ENCODE measurements around the gene CSK. TPM values are rescaled to one million over a fixed set of nuclear protein-coding genes. Genes with fewer than 3 reads are reported as not detected.

Gene CSK
- total RNA-seq (2022; extraction: Qiagen RNA extraction; ENCODE audit: low read depth) = 47.1 to 73.2 TPM (median 65.0 TPM) in 5 replicates

DNA sequence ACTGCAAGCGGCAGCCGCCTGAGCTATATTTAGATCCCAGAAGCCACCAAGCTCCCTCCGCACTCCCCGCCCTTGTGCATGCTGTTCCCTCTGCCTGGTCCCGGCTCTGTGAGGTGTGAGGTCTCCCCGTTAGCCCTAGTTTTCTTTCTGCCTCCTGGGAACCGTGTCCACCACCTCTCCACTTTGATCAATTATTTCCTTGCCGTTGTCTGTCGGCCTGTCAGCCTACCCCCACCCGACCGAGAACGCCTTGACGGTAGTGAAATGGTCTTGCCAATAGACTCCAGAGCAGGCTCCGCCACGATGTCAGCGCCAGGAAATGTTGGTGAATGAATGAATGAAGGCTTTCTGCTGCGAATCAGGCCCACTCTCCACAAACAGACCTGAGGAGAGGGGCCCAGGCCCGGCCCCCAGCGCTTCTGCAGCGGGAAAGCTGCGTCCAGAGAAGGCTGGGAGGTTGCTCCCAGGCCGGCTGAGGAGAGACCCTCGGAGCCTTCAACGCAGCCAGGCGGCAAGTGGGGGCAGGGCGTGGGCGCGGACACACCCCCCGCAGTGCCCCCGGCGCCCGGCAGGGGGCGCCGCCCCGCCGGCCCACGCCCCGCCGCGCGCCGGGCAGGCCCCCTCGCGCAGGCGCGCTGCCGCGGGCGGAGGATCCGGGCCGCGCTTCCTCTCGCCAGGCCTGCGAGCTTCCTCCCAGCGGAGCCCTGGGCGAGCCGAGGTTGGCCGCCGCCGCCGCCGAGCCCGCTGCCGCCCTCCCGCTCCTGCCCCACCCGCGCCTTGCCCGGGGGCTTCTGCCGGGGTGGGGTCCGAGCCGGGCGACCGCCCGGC is at the start of gene CSK:
CSK (plus strand) TSS at position 650 of the 828 bp plus-strand sequence. CDS start 16,218 bp downstream, outside the sequence.

DNA sequence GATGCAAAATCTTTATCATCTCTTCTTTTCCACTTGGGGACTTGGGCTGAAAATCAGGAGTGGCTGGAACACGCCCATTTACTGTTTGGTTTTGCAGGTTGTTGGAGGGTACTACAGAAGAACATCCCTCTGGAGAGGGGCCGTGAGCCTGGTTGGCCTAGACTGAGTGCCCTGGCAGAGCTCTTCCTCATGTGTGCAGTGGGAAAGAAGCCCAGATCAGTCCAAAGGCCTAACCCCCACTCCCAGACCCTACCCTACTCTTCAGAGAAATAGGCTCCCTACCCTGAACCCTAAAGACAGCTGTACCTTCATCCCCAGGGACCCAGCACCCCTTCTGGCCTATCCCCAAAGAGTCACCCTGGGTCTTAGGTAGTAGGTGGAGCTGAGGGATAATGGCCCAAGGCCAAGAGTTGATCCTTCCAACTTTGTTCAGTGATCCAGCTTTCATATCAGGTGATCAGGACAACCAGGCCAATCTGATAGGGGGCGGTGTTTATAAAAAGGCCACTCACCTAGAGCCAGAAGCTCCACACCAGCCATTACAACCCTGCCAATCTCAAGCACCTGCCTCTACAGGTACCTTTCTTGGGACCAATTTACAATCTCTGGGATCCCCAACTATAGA is 33.4 kb upstream of the CSK start, which contains the start of gene CYP1A2:
CYP1A2 (plus strand) TSS at position 524 of the 625 bp plus-strand sequence. CDS start 894 bp downstream, outside the sequence.

DNA sequence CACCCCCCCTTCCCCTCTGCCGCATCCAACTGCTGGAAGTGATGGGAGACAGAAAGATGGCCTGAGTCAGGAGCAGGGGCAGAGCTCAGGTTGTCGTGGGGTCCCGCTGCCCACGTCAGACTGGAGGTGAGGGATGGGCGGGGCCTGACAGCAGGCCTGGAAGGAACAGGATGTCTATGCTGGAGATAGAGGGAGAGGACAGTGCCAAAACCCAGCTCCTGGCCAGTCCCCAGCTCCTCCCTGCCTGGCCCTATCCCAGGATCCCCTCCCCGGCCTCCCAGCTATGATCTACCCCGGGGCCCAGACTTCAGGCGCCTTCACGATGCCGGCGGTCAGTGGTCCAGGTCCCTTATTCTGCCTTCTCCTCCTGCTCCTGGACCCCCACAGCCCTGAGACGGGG is 30.7 kb downstream of the CSK start, which contains the start of gene LMAN1L:
LMAN1L (plus strand) TSS at position 303 of the 400 bp plus-strand sequence; CDS start at position 323, 20 bp downstream.

DNA sequence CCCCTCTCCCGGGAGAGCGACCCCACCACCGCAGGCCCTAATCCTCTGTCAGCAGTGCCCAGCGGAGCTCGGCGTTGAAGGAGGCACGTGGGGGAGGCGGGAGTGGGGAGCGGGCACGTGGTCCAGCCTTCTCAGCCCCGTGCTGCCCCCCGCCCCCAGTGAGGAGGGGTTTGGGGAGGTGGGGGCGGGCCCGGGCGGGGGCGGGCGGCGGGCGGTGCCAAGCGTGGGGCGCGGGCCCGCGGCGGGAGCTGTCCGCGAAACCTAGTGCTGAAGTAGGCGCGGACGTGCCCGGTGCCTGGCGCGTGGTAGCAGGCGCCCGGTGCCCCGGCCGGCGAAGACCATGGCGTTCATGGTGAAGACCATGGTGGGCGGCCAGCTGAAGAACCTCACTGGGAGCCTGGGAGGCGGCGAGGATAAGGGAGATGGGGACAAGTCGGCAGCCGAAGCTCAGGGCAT is 44.5 kb downstream of the CSK start, which contains the start of gene CPLX3:
CPLX3 (plus strand) TSS at position 264 of the 456 bp plus-strand sequence; CDS start at position 341, 77 bp downstream.

DNA sequence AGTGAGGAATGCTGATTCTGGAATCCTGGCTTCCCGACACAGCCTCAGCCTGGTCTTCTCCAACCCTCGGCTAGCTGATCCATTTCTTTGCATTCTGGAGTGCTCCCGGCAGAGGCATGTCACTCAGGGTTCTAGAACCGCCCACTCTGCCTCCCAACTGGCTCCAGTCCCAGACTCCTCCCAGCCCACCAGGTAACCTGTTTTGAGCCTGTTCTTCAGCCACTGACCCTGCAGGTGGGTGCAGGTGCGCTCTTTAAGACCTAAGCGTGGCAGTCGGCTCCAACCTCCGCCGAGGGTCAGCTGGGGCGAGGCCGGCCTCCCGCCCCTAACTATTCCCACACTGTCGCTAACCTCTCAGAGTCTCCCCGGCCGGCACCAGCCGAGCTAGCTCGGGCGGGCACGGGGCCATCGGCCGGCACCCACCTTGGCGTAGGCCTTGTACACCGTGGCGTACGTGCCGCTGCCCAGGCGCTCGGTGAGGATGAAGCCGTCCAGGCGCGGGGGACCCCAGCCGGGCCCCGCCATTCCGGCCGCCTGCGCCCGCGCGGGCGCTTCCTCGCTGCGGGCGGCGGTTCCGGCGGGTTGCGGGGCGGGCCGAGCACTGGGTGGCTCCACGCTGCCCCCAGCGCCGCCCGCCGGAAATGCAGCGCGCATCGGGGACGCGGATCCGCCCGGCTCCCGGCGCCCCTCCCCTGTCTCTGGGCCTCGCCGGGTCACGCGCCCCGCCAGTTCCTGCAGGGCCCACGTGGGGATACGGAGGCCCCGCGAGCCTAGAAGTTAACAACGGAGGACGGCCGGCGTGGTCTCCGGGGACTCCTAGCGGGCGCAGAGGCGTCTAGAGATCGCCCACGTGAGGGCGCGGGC is 60.9 kb downstream of the CSK start, which contains the start of gene ULK3:
ULK3 (minus strand) TSS at position 576 of the 864 bp plus-strand sequence; CDS start at position 525, 51 bp downstream.

Other genes starting within 250 kb of the CSK start
- 3.2 to 4.5 TPM (median 3.8 TPM) in 5 replicates for gene ARID3B, start 240.9 kb upstream of the CSK start, total RNA-seq (2022; extraction: Qiagen RNA extraction; ENCODE audit: low read depth)
- gene CLK3, start 166.2 kb upstream of the CSK start, total RNA-seq (2022; extraction: Qiagen RNA extraction; ENCODE audit: low read depth) = 35.2 to 40.6 TPM (median 36.7 TPM) in 5 replicates
- 17.9 to 22.5 TPM (median 20.1 TPM) in 5 replicates for gene EDC3, start 86.1 kb upstream of the CSK start, total RNA-seq (2022; extraction: Qiagen RNA extraction; ENCODE audit: low read depth)
- gene CYP1A1, start 56.6 kb upstream of the CSK start, total RNA-seq (2022; extraction: Qiagen RNA extraction; ENCODE audit: low read depth) = 1.4 to 2.1 TPM (median 1.8 TPM) in 5 replicates
- gene CYP1A2, start 33.2 kb upstream of the CSK start, total RNA-seq (2022; extraction: Qiagen RNA extraction; ENCODE audit: low read depth) = not detected in 5 replicates
- gene LMAN1L, start 30.8 kb downstream of the CSK start, total RNA-seq (2022; extraction: Qiagen RNA extraction; ENCODE audit: low read depth) = not detected in 5 replicates
- gene CPLX3, start 44.5 kb downstream of the CSK start, total RNA-seq (2022; extraction: Qiagen RNA extraction; ENCODE audit: low read depth) = 0.07 TPM in 1 of 5 replicates, not detected in the others
- 22.1 to 39.8 TPM (median 34.1 TPM) in 5 replicates for gene ULK3, start 61.1 kb downstream of the CSK start, total RNA-seq (2022; extraction: Qiagen RNA extraction; ENCODE audit: low read depth)
- 48.5 to 73.4 TPM (median 68.1 TPM) in 5 replicates for gene SCAMP2, start 91.3 kb downstream of the CSK start, total RNA-seq (2022; extraction: Qiagen RNA extraction; ENCODE audit: low read depth)
- 28.1 to 34.6 TPM (median 31.0 TPM) in 5 replicates for gene MPI, start 108.0 kb downstream of the CSK start, total RNA-seq (2022; extraction: Qiagen RNA extraction; ENCODE audit: low read depth)
- 30.5 to 42.8 TPM (median 38.0 TPM) in 5 replicates for gene FAM219B, start 124.8 kb downstream of the CSK start, total RNA-seq (2022; extraction: Qiagen RNA extraction; ENCODE audit: low read depth)
- gene COX5A, start 156.0 kb downstream of the CSK start, total RNA-seq (2022; extraction: Qiagen RNA extraction; ENCODE audit: low read depth) = 535 to 602 TPM (median 542 TPM) in 5 replicates
- 20.2 to 29.5 TPM (median 28.6 TPM) in 5 replicates for gene RPP25, start 174.7 kb downstream of the CSK start, total RNA-seq (2022; extraction: Qiagen RNA extraction; ENCODE audit: low read depth)
- gene SCAMP5, start 213.5 kb downstream of the CSK start, total RNA-seq (2022; extraction: Qiagen RNA extraction; ENCODE audit: low read depth) = 9.3 to 13.3 TPM (median 11.7 TPM) in 5 replicates
- gene PPCDC, start 241.5 kb downstream of the CSK start, total RNA-seq (2022; extraction: Qiagen RNA extraction; ENCODE audit: low read depth) = 12.9 to 21.8 TPM (median 19.3 TPM) in 5 replicates

Measured in A549 treated with ZK216348 at 1 μM for 4 hours (cell line).